Thoracic aorta endothelial cell (primary cell): ENCODE data around the gene NDUFA13. TPM values are rescaled to one million over a fixed set of nuclear protein-coding genes. Genes with fewer than 3 reads are reported as not detected.

Experiments used
- total RNA-seq: library from RNA; depleted of rRNA; stranded (reverse); fragments of >200 nt; gene quantifications from 2 replicates; pipeline ENCODE4 v1.2.3, GENCODE V29; 2012

Gene NDUFA13
- total RNA-seq = 102 and 108 TPM in 2 replicates

GRCh38 chr19:19515642-19516519 is at the start of gene NDUFA13:
NDUFA13 (plus strand) TSS chr19:19516225; CDS start chr19:19516239, 14 bp downstream.

GRCh38 chr19:19514881-19515641 is 964 bp upstream of the NDUFA13 start, which contains the start of gene TSSK6:
TSSK6 (minus strand) TSS chr19:19515548; CDS start chr19:19515427, 121 bp downstream.

GRCh38 chr19:19528721-19529490 is 12.9 kb downstream of the NDUFA13 start, which contains the start of gene YJEFN3:
YJEFN3 (plus strand) TSS chr19:19528911; CDS start chr19:19528933, 22 bp downstream.

GRCh38 chr19:19538061-19538784 is 22.2 kb downstream of the NDUFA13 start, which contains the start of gene CILP2:
CILP2 (plus strand) TSS chr19:19538265; CDS start chr19:19538350, 85 bp downstream.

Other genes with a start within 250 kb of the NDUFA13 start
- not detected in 2 replicates for gene TM6SF2, start 242.9 kb upstream of the NDUFA13 start, total RNA-seq
- gene SUGP1, start 195.7 kb upstream of the NDUFA13 start, total RNA-seq = 30.5 and 31.7 TPM in 2 replicates
- gene MAU2, start 195.4 kb upstream of the NDUFA13 start, total RNA-seq = 37.5 and 48.5 TPM in 2 replicates
- gene GATAD2A, start 110.5 kb upstream of the NDUFA13 start, total RNA-seq = 77.1 and 92.2 TPM in 2 replicates
- 0.57 and 1.1 TPM in 2 replicates for gene TSSK6, start 677 bp upstream of the NDUFA13 start, total RNA-seq
- gene YJEFN3, start 12.7 kb downstream of the NDUFA13 start, total RNA-seq = 0.27 and 0.29 TPM in 2 replicates
- gene CILP2, start 22.0 kb downstream of the NDUFA13 start, total RNA-seq = 0.07 TPM in 1 of 2 replicates, not detected in the other
- gene PBX4, start 102.5 kb downstream of the NDUFA13 start, total RNA-seq = not detected in 2 replicates
- gene LPAR2, start 112.0 kb downstream of the NDUFA13 start, total RNA-seq = 0.66 and 1.8 TPM in 2 replicates
- gene GMIP, start 127.4 kb downstream of the NDUFA13 start, total RNA-seq = 10.4 and 10.9 TPM in 2 replicates
- gene ATP13A1, start 147.5 kb downstream of the NDUFA13 start, total RNA-seq = 33.6 and 48.9 TPM in 2 replicates
- 13.2 and 15.6 TPM in 2 replicates for gene ZNF101, start 152.6 kb downstream of the NDUFA13 start, total RNA-seq
- 5.3 and 6.4 TPM in 2 replicates for gene ZNF14, start 216.9 kb downstream of the NDUFA13 start, total RNA-seq